ENCODE data around the gene METTL5. TPM values are rescaled to one million over a fixed set of nuclear protein-coding genes. Genes with fewer than 3 reads are reported as not detected.

The METTL5 gene
- total and polyA plus RNA-seq, 9 of the 15 experiments (the other 6 are each of a cell fraction or from before 2014, with no cell fraction given): 149 to 471 (median 224) TPM

DNA sequence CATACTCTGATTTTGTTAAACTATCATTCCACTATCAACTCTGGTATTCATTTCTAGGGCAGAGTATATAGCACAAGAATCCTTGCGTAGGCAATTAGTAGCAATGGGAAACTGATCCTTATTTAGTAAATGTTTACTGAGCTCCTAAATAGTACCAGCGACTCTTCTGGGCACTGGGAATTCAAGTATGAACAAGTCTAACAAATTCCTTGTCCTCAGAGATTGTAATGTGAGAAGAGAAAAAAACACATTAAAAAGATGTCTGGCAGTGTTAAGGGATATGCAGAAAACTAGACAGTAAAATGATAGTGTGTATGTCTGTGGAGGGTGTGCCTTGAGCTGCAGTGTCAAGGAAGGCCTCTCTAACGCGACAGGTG lies 721 bp downstream of the METTL5 start:
- Histone ChIP-seq H3K4me3 (peak overlapping the region; percentile 65), H3K36me3 (ENCODE audit: control insufficient read depth, insufficient read depth, low read length) (peaks cover 38% of the 10 kb centered on the region), H3K9ac (ENCODE audit: insufficient read depth in 1 of 2, low read depth in 2 of 2, low read length in 2 of 2) (peak overlapping the region; percentile 88 to 94), H3K9me1 (ENCODE audit: control insufficient read depth, insufficient read depth, low read length) (no peaks in the 10 kb centered on the region), H4K20me1 (replicated peaks; ENCODE audit: control insufficient read depth, insufficient read depth, low read length) (peaks cover 13% of the 10 kb centered on the region), H3K27ac (ENCODE audit: extremely low read depth, low read depth, low read length) (peak overlapping the region; percentile 79), H3K4me1 (replicated peaks in 1 of 2; ENCODE audit: control insufficient read depth in 2 of 2, insufficient read depth in 2 of 2, low read length in 2 of 2) (peaks cover 12 to 30% of the 10 kb centered on the region in 2 experiments; a peak in 4 of 5 replicates), H3K9me3 (replicated peaks; ENCODE audit: control insufficient read depth, insufficient read depth, low read depth, low read length) (no peaks in the 10 kb centered on the region), H3K27me3 (ENCODE audit: control insufficient read depth in 2 of 2, insufficient read depth in 2 of 2, low read length in 2 of 2) (no peaks in the 10 kb centered on the region), H2AFZ (ENCODE audit: low read depth, low read length) (peak overlapping the region; percentile 90), H3K79me2 (ENCODE audit: control insufficient read depth, insufficient read depth, low read length) (peaks cover 60% of the 10 kb centered on the region), H3K4me2 (ENCODE audit: insufficient read depth, low read length) (peak overlapping the region; percentile 89)
- ATAC-seq: peak; percentile 7; the same call in 2 of the 3 replicates
- intact Hi-C loops (cut with micrococcal nuclease): loop anchor here (2.0 to 10.0 kb wide), 3 partner anchors 45 to 541 kb away; no protein-coding TSS in a partner anchor
- ChIA-PET POLR2A (interaction anchor here (0.8 to 1.8 kb wide), 7 partner anchors 8 to 118 kb away, joined by 4 to 11 read pairs (median 4); no protein-coding TSS in a partner anchor), CTCF (ENCODE audit: low intra/inter-chr PET ratio) (interaction anchor here (0.9 to 4.8 kb wide), 7 partner anchors 54 to 991 kb away, joined by 4 to 74 read pairs (median 6); no protein-coding TSS in a partner anchor)
- BruUV-seq (replicated peaks): TSS peak; percentile 57
- in situ Hi-C loops (cut with MboI): loop anchor here (5.0 kb wide), 1 partner anchor 103 kb away; no protein-coding TSS in a partner anchor
- no peak for FAIRE-seq
- WGBS (ENCODE audit: insufficient coverage, low coverage, missing lambda C conversion rate): 2% methylated on average over 4 of the region's 4 CpGs
- DNase-seq (ENCODE audit: extremely low read depth in 1 of 4, low spot score in 3 of 4): no peak
- TF ChIP-seq TFAM (CRISPR knock-in tag; conservative IDR thresholded peaks at IDR 0.05) (no peak), ZNF324 (CRISPR knock-in tag; IDR thresholded peaks at IDR 0.05) (peak; percentile 21; the same call in 1 of the 2 replicates), SAFB (IDR thresholded peaks at IDR 0.05; ENCODE audit: borderline replicate concordance, low read depth, low read length) (no peak), ZNF24 (IDR thresholded peaks at IDR 0.05) (no peak), MAFG (tag; conservative IDR thresholded peaks at IDR 0.05) (0 out of 2 replicates have a peak, but pooled peaks have one; percentile 20), SRSF7 (optimal IDR thresholded peaks at IDR 0.05; ENCODE audit: low read depth, low read length) (no peak), FOS (IDR thresholded peaks at IDR 0.05; ENCODE audit: extremely low read depth, insufficient read length) (no peak), PURB (CRISPR knock-in tag; IDR thresholded peaks at IDR 0.05; ENCODE audit: low read depth) (no peak), ETV5 (CRISPR knock-in tag; IDR thresholded peaks at IDR 0.05; ENCODE audit: low read depth) (no peak), CREB1 (IDR thresholded peaks at IDR 0.05) (no peak), CREB1 (CRISPR knock-in tag; IDR thresholded peaks at IDR 0.05) (no peak), ZBTB1 (CRISPR knock-in tag; IDR thresholded peaks at IDR 0.05; ENCODE audit: borderline replicate concordance, low read depth) (no peak), DEAF1 (CRISPR knock-in tag; IDR thresholded peaks at IDR 0.05) (peak; percentile 26; the same call in 1 of the 2 replicates), PRMT5 (CRISPR knock-in tag; IDR thresholded peaks at IDR 0.05) (no peak)

All from K562 (cell line).